HEK293 (cell line): Measurements from ENCODE around the gene EIF5B.
A peak's percentile ranks its signal among the peaks of the same experiment; 100 is the strongest.

Experiments used
- CTCF ChIA-PET: fragments of 350-600 bp; formaldehyde crosslinking; extraction: SDS; loops from one replicate; lab custom pipeline; 2021; ENCODE audit warnings: antibody characterized with exemption; lab: Yijun Ruan, JAX
- POLR2A ChIA-PET: fragments of 300-600 bp; formaldehyde crosslinking; extraction: SDS; loops from one replicate; lab custom pipeline; 2020; ENCODE audit warnings: antibody characterized with exemption, inconsistent platforms; lab: Yijun Ruan, JAX
- H3K27ac ChIP-seq: fragments of 200-500 bp; sonication (Bioruptor generic); 2 replicates; pipeline ENCODE4 v1.5.1; 2014; ENCODE audit warnings: low read depth, low read length, control low read depth, inconsistent platforms; ENCODE audit errors: extremely low read depth
- H3K36me3 ChIP-seq, 2 experiments: fragments of 200-500 bp in 1 of 2; sonication (Bioruptor generic) in 1 of 2; 1 replicate in 1 of 2; 2 replicates in 1 of 2; pipeline ENCODE4 v1.5.1; 2014 to 2017; ENCODE audit warnings: inconsistent platforms in 2 of 2, low read length in 2 of 2; ENCODE audit not compliant: control insufficient read depth in 2 of 2, insufficient read depth in 1 of 2
- H3K4me1 ChIP-seq: fragments of 200-500 bp; sonication (Bioruptor generic); 2 replicates; pipeline ENCODE4 v1.5.1; 2014; ENCODE audit warnings: mild to moderate bottlenecking, low read length, inconsistent platforms; ENCODE audit not compliant: control insufficient read depth, insufficient read depth
- H3K4me3 ChIP-seq: 2 replicates; pipeline ENCODE4 v1.5.1; 2011; ENCODE audit warnings: low read depth, mild to moderate bottlenecking, control low read depth, low read length, moderate library complexity
- H3K9me3 ChIP-seq: fragments of 200-500 bp; sonication (Bioruptor generic); 2 replicates; pipeline ENCODE4 v1.5.1; 2014; ENCODE audit warnings: low read depth, low read length, inconsistent platforms; ENCODE audit not compliant: control insufficient read depth, insufficient read depth
- BCL11B ChIP-seq: fragments of 450-650 bp; formaldehyde crosslinking; IDR thresholded peaks from 2 replicates; pipeline ENCODE4 v1.5.1; 2016; ENCODE audit warnings: low read depth, missing biosample characterization, missing genetic modification characterization
- KLF9 ChIP-seq: fragments of 450-650 bp; formaldehyde crosslinking; IDR thresholded peaks from 2 replicates; pipeline ENCODE4 v1.5.1; 2016; ENCODE audit warnings: missing biosample characterization, missing genetic modification characterization, low read depth
- OVOL3 ChIP-seq: fragments of 450-650 bp; formaldehyde crosslinking; IDR thresholded peaks from 2 replicates; pipeline ENCODE4 v1.5.1; 2016; ENCODE audit warnings: missing biosample characterization, missing genetic modification characterization
- SP7 ChIP-seq: fragments of 450-650 bp; formaldehyde crosslinking; IDR thresholded peaks from 2 replicates; pipeline ENCODE4 v1.5.1; 2016; ENCODE audit warnings: missing biosample characterization, missing genetic modification characterization
- ZFHX2 ChIP-seq: fragments of 450-650 bp; formaldehyde crosslinking; conservative IDR thresholded peaks from 2 replicates; pipeline ENCODE4 v1.5.1; 2016; ENCODE audit warnings: missing biosample characterization, missing genetic modification characterization
- ZNF112 ChIP-seq: fragments of 450-650 bp; formaldehyde crosslinking; IDR thresholded peaks from 2 replicates; pipeline ENCODE4 v1.5.0; 2017; ENCODE audit warnings: missing biosample characterization, missing genetic modification characterization
- ZNF169 ChIP-seq: fragments of 450-650 bp; formaldehyde crosslinking; IDR thresholded peaks from 2 replicates; pipeline ENCODE4 v1.5.1; 2016; ENCODE audit warnings: missing biosample characterization, missing genetic modification characterization
- ZNF184 ChIP-seq: fragments of 450-650 bp; IDR thresholded peaks from 2 replicates; pipeline ENCODE4 v1.5.1; 2018; ENCODE audit warnings: missing biosample characterization, mild to moderate bottlenecking, missing genetic modification characterization
- ZNF202 ChIP-seq: fragments of 450-650 bp; formaldehyde crosslinking; IDR thresholded peaks from 2 replicates; pipeline ENCODE4 v1.5.1; 2016; ENCODE audit warnings: missing biosample characterization, missing genetic modification characterization, borderline replicate concordance
- ZNF473 ChIP-seq: fragments of 450-650 bp; formaldehyde crosslinking; IDR thresholded peaks from 2 replicates; pipeline ENCODE4 v1.5.1; 2017; ENCODE audit warnings: missing biosample characterization, missing genetic modification characterization
- ZNF626 ChIP-seq: fragments of 450-650 bp; sonication (Bioruptor Pico); formaldehyde crosslinking; IDR thresholded peaks from 2 replicates; pipeline ENCODE4 v1.5.1; 2018; ENCODE audit warnings: missing biosample characterization, missing genetic modification characterization, inconsistent platforms
- ZNF664 ChIP-seq: fragments of 450-650 bp; formaldehyde crosslinking; IDR thresholded peaks from 2 replicates; pipeline ENCODE4 v1.5.1; 2016; ENCODE audit warnings: missing biosample characterization, missing genetic modification characterization
- ZNF701 ChIP-seq: fragments of 450-650 bp; formaldehyde crosslinking; IDR thresholded peaks from 2 replicates; pipeline ENCODE4 v1.5.1; 2016; ENCODE audit warnings: missing biosample characterization, missing genetic modification characterization
- ZNF843 ChIP-seq: fragments of 450-650 bp; formaldehyde crosslinking; IDR thresholded peaks from 2 replicates; pipeline ENCODE4 v1.5.1; 2016; ENCODE audit warnings: missing biosample characterization, missing genetic modification characterization
- TF ChIP-seq, protein P1 (sequence below): fragments of 450-650 bp; formaldehyde crosslinking; IDR thresholded peaks from 2 replicates; pipeline ENCODE4 v1.5.1; 2016; ENCODE audit warnings: missing biosample characterization, missing genetic modification characterization
- TF ChIP-seq, protein P2 (sequence below): fragments of 450-650 bp; formaldehyde crosslinking; IDR thresholded peaks from 2 replicates; pipeline ENCODE4 v1.5.1; 2016; ENCODE audit warnings: missing biosample characterization, missing genetic modification characterization
- TF ChIP-seq, protein P3 (sequence below): fragments of 450-650 bp; formaldehyde crosslinking; IDR thresholded peaks from 2 replicates; pipeline ENCODE4 v1.5.1; 2016; ENCODE audit warnings: missing biosample characterization, missing genetic modification characterization
- TF ChIP-seq, protein P4 (sequence below): fragments of 450-650 bp; formaldehyde crosslinking; IDR thresholded peaks from 2 replicates; pipeline ENCODE4 v1.5.1; 2016; ENCODE audit warnings: missing biosample characterization, missing genetic modification characterization, borderline replicate concordance

EIF5B gene

DNA sequence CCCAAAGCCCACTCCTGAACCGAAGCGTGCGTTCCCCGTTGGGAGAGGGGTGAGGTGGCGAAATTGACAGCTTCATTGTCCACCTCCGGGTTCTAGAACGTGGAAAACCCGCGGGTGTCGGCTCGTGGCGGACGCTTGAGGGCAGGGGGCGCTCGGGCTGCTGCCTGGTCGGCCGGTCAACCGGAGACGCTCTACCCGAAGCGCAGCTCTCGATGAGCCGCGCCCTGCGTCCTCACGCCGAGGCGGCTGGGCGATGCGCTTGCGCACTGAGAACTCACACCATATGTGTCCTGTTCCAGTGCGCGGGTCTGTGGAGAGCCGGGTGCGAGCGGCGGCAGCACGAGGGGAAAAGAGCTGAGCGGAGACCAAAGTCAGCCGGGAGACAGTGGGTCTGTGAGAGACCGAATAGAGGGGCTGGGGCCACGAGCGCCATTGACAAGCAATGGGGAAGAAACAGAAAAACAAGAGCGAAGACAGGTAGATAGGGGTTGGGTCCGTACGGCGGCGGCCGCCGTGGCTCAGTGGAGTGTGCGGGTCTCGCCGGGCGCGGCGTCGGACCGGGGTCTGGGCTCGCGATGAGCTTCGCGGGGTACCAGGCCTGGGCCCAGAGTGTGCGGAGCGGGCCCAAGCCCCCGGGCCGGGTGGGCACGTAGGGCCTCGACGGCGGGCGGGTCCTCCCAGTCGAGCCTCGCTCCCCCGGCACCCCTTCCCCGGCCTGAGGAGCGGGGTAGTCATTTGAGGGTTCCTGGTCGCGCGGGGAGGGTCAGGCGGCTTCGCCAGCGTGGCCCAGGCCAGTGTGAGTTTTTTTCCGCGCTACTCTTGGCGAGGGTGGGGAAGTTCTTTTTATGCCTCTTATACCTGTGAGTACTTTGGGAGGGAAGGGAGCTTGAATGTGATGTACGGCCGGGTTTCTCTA, at the start of gene EIF5B (continued):
- TF ChIP-seq, protein P1, sequence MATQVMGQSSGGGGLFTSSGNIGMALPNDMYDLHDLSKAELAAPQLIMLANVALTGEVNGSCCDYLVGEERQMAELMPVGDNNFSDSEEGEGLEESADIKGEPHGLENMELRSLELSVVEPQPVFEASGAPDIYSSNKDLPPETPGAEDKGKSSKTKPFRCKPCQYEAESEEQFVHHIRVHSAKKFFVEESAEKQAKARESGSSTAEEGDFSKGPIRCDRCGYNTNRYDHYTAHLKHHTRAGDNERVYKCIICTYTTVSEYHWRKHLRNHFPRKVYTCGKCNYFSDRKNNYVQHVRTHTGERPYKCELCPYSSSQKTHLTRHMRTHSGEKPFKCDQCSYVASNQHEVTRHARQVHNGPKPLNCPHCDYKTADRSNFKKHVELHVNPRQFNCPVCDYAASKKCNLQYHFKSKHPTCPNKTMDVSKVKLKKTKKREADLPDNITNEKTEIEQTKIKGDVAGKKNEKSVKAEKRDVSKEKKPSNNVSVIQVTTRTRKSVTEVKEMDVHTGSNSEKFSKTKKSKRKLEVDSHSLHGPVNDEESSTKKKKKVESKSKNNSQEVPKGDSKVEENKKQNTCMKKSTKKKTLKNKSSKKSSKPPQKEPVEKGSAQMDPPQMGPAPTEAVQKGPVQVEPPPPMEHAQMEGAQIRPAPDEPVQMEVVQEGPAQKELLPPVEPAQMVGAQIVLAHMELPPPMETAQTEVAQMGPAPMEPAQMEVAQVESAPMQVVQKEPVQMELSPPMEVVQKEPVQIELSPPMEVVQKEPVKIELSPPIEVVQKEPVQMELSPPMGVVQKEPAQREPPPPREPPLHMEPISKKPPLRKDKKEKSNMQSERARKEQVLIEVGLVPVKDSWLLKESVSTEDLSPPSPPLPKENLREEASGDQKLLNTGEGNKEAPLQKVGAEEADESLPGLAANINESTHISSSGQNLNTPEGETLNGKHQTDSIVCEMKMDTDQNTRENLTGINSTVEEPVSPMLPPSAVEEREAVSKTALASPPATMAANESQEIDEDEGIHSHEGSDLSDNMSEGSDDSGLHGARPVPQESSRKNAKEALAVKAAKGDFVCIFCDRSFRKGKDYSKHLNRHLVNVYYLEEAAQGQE (tag by site-specific recombination): 0 out of 2 replicates have a peak, but pooled peaks have one; percentile 30
- no peak for TF ChIP-seq ZNF626 (tag by site-specific recombination)

DNA sequence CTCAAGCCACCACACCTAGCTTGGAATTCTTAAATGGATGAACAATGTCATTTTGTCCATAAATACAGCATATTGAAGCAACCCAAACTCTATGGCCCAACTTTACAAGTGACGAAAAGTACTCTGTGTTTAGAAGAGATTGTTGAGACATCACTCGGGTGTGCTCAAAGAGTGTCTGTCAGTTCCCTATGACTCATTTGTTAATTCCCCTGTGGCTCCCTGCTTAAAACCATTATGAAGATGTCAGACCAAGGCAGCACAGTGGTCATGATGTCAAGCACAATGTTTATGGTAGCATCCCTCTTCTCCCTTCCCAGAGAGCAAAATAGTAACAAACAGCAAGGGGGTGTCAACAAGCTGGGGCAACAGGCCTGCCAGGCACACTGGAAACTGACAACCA, 39.2 kb upstream of the EIF5B start:
- peaks cover 0 to 6% of the 10 kb centered on the region in 2 experiments; a peak in 2 of 3 replicates for H3K36me3 ChIP-seq
- H3K27ac ChIP-seq: no peak overlapping the region
- no peaks in the 10 kb centered on the region for H3K9me3 ChIP-seq
- TF ChIP-seq ZNF843 (tag by site-specific recombination): no peak
- TF ChIP-seq, protein P2, sequence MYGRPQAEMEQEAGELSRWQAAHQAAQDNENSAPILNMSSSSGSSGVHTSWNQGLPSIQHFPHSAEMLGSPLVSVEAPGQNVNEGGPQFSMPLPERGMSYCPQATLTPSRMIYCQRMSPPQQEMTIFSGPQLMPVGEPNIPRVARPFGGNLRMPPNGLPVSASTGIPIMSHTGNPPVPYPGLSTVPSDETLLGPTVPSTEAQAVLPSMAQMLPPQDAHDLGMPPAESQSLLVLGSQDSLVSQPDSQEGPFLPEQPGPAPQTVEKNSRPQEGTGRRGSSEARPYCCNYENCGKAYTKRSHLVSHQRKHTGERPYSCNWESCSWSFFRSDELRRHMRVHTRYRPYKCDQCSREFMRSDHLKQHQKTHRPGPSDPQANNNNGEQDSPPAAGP (tag by site-specific recombination): no peak
- TF ChIP-seq, protein P3, sequence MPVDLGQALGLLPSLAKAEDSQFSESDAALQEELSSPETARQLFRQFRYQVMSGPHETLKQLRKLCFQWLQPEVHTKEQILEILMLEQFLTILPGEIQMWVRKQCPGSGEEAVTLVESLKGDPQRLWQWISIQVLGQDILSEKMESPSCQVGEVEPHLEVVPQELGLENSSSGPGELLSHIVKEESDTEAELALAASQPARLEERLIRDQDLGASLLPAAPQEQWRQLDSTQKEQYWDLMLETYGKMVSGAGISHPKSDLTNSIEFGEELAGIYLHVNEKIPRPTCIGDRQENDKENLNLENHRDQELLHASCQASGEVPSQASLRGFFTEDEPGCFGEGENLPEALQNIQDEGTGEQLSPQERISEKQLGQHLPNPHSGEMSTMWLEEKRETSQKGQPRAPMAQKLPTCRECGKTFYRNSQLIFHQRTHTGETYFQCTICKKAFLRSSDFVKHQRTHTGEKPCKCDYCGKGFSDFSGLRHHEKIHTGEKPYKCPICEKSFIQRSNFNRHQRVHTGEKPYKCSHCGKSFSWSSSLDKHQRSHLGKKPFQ (tag by site-specific recombination): no peak
- no peak for TF ChIP-seq ZFHX2 (tag by site-specific recombination)
- no peak for TF ChIP-seq SP7 (tag by site-specific recombination)
- TF ChIP-seq, protein P4, sequence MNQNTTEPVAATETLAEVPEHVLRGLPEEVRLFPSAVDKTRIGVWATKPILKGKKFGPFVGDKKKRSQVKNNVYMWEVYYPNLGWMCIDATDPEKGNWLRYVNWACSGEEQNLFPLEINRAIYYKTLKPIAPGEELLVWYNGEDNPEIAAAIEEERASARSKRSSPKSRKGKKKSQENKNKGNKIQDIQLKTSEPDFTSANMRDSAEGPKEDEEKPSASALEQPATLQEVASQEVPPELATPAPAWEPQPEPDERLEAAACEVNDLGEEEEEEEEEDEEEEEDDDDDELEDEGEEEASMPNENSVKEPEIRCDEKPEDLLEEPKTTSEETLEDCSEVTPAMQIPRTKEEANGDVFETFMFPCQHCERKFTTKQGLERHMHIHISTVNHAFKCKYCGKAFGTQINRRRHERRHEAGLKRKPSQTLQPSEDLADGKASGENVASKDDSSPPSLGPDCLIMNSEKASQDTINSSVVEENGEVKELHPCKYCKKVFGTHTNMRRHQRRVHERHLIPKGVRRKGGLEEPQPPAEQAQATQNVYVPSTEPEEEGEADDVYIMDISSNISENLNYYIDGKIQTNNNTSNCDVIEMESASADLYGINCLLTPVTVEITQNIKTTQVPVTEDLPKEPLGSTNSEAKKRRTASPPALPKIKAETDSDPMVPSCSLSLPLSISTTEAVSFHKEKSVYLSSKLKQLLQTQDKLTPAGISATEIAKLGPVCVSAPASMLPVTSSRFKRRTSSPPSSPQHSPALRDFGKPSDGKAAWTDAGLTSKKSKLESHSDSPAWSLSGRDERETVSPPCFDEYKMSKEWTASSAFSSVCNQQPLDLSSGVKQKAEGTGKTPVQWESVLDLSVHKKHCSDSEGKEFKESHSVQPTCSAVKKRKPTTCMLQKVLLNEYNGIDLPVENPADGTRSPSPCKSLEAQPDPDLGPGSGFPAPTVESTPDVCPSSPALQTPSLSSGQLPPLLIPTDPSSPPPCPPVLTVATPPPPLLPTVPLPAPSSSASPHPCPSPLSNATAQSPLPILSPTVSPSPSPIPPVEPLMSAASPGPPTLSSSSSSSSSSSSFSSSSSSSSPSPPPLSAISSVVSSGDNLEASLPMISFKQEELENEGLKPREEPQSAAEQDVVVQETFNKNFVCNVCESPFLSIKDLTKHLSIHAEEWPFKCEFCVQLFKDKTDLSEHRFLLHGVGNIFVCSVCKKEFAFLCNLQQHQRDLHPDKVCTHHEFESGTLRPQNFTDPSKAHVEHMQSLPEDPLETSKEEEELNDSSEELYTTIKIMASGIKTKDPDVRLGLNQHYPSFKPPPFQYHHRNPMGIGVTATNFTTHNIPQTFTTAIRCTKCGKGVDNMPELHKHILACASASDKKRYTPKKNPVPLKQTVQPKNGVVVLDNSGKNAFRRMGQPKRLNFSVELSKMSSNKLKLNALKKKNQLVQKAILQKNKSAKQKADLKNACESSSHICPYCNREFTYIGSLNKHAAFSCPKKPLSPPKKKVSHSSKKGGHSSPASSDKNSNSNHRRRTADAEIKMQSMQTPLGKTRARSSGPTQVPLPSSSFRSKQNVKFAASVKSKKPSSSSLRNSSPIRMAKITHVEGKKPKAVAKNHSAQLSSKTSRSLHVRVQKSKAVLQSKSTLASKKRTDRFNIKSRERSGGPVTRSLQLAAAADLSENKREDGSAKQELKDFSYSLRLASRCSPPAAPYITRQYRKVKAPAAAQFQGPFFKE (tag by site-specific recombination): no peak
- TF ChIP-seq, all 188 proteins: peak for 0
- POLR2A ChIA-PET: no interaction called here
- Histone ChIP-seq H3K4me3 (no peak overlapping the region), H3K4me1 (no peaks in the 10 kb centered on the region)
- CTCF ChIA-PET: no interaction called here

DNA sequence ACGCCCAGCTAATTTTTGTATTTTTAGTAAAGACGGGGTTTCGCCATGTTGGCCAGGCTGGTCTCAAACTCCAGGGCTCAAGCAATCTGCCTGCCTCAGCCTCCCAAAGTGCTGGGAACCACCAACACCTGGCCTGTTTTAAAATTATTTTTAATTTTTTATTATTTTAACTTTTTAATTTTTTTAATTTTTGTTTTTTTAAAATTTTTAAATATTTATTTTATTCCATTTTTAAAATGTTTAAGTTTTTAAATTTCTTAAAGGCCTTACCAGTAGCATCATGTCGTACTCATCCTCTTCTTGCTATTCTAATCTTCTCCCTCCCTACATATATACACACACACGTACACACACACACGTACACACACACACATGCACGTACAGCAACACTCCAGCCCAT, 37.6 kb upstream of the EIF5B start:
- Histone ChIP-seq H3K27ac (no peak overlapping the region), H3K36me3 (peaks cover 0 to 13% of the 10 kb centered on the region in 2 experiments; a peak in 2 of 3 replicates), H3K4me1 (no peaks in the 10 kb centered on the region), H3K4me3 (no peak overlapping the region), H3K9me3 (no peaks in the 10 kb centered on the region)
- TF ChIP-seq KLF9 (tag by site-specific recombination) (no peak), ZNF202 (tag by site-specific recombination) (no peak), ZNF112 (tag by site-specific recombination) (no peak), BCL11B (no peak), ZNF473 (tag by site-specific recombination) (no peak), ZNF701 (tag by site-specific recombination) (no peak), ZNF184 (tag by site-specific recombination) (no peak), ZNF664 (tag by site-specific recombination) (no peak), ZNF169 (tag by site-specific recombination) (no peak), OVOL3 (no peak)
- TF ChIP-seq, protein P2 (tag by site-specific recombination): no peak
- CTCF ChIA-PET: no interaction called here
- POLR2A ChIA-PET: no interaction called here
